Measurements from ENCODE around the gene ARHGEF7.

Gene ARHGEF7

GRCh38 chr13:111346101-111346680 lies 231.1 kb downstream of the ARHGEF7 start:
- DNase-seq (ENCODE audit: low read depth in 2 of 2) = no peak

GRCh38 chr13:111347438-111347837 lies 232.3 kb downstream of the ARHGEF7 start:
- no peak for DNase-seq (ENCODE audit: low read depth in 2 of 2)

GRCh38 chr13:111353508-111353907 lies 238.4 kb downstream of the ARHGEF7 start:
- DNase-seq (ENCODE audit: low read depth in 2 of 2) = no peak

- DNase-seq (ENCODE audit: low read depth in 2 of 2) = no peak
These were observed 239.7 kb downstream of the ARHGEF7 start for GRCh38 chr13:111354789-111355188.
